Esophagus muscularis mucosa (tissue), 4 donors: ENCODE data around the gene SLC39A1. TPM values are rescaled to one million over a fixed set of nuclear protein-coding genes. Genes with fewer than 3 reads are reported as not detected.

ENCODE experiments used
- DNase-seq: peaks from one replicate; pipeline ENCODE4 v3.0.0-alpha.2; 2017; ENCODE audit errors: extremely low spot score
- H3K27ac ChIP-seq, 4 donors: fragments of 200-600 bp; sonication (generic); replicated peaks in 1 of 4; 1 replicate in 3 of 4; 2 replicates in 1 of 4; pipeline ENCODE4 v1.5.1; 2016 to 2019; ENCODE audit warnings: mild to moderate bottlenecking in 1 of 4
- H3K27me3 ChIP-seq, 4 donors: fragments of 200-600 bp; sonication (generic); one replicate each; pipeline versions ENCODE4 v1.5.1 to v1.6.0; 2016 to 2019
- H3K36me3 ChIP-seq, 4 donors: fragments of 200-600 bp; sonication (generic); one replicate each; pipeline ENCODE4 v1.5.1; 2016 to 2019
- H3K4me1 ChIP-seq, 4 donors: fragments of 200-600 bp; sonication (generic); one replicate each; pipeline ENCODE4 v1.5.1; 2016 to 2019
- H3K4me3 ChIP-seq, 4 donors: fragments of 200-600 bp; sonication (generic); 1 replicate in 2 of 4; 2 replicates in 2 of 4; pipeline ENCODE4 v1.5.1; 2016 to 2019; ENCODE audit warnings: mild to moderate bottlenecking in 4 of 4, moderate library complexity in 1 of 4
- H3K9me3 ChIP-seq, 4 donors: fragments of 200-600 bp; sonication (generic); 1 replicate in 3 of 4; 2 replicates in 1 of 4; pipeline ENCODE4 v1.5.1; 2016 to 2019
- CTCF ChIP-seq, 3 experiments: fragments of 200-600 bp in 2 of 3; fragments of 450-650 bp in 1 of 3; sonication (generic) in 2 of 3; IDR thresholded peaks; one replicate each; pipeline ENCODE4 v1.5.1; 2017 to 2019; ENCODE audit warnings: antibody characterized with exemption in 3 of 3, mild to moderate bottlenecking in 2 of 3, moderate library complexity in 1 of 3
- EP300 ChIP-seq: sonication (generic); formaldehyde crosslinking; IDR thresholded peaks from one replicate; pipeline ENCODE4 v1.6.1; 2017; ENCODE audit warnings: antibody characterized with exemption
- POLR2A ChIP-seq: fragments of 450-650 bp; IDR thresholded peaks from one replicate; pipeline ENCODE4 v1.6.1; 2017; ENCODE audit warnings: antibody characterized with exemption, moderate library complexity, mild to moderate bottlenecking, low read depth
- POLR2AphosphoS5 ChIP-seq, 2 donors: sonication (generic); formaldehyde crosslinking; IDR thresholded peaks; one replicate each; pipeline ENCODE4 v1.6.1; 2017; ENCODE audit warnings: antibody characterized with exemption in 2 of 2
- WGBS: methylation state at CpG from one replicate; pipeline ENCODE4 v1.1.5; 2018; 5-methylcytosine and 5-hydroxymethylcytosine counted together
- intact Hi-C: fragments of 100-400 bp; cut with DNase I; formaldehyde crosslinking; loops from one replicate; pipeline ENCODE4 v1.15.1; 2023
- total RNA-seq, 4 donors: library from RNA; depleted of rRNA; stranded (reverse); fragments of >200 nt; gene quantifications; one replicate each; pipeline versions ENCODE4 v1.1.0 to v1.2.1, GENCODE V29; 2016

SLC39A1 gene
- total RNA-seq, 4 donors from 2014 or later: 74.3 to 114 (median 104) TPM

GRCh38 chr1:153995640-153996039, 32.3 kb upstream of the SLC39A1 start:
- intact Hi-C loops: no loop called here
- WGBS: 92% methylated on average over 11 of the region's 11 CpGs
- H3K9me3 ChIP-seq: no peaks in the 10 kb centered on the region
- DNase-seq: no peak
- no peak overlapping the region for H3K27ac ChIP-seq
- H3K4me1 ChIP-seq: peaks cover 25 to 40% (median 37%) of the 10 kb centered on the region in 4 donors
- no peak overlapping the region for H3K4me3 ChIP-seq
- H3K27me3 ChIP-seq: no peaks in the 10 kb centered on the region
- no peak for TF ChIP-seq CTCF (IDR thresholded peaks at IDR 0.05)
- no peak for TF ChIP-seq POLR2A
- TF ChIP-seq EP300: no peak
- no peak for TF ChIP-seq POLR2AphosphoS5 (IDR thresholded peaks at IDR 0.05)
- peaks cover 24 to 47% (median 42%) of the 10 kb centered on the region in 4 donors for H3K36me3 ChIP-seq

GRCh38 chr1:153995202-153995601, 31.9 kb upstream of the SLC39A1 start:
- intact Hi-C loops: no loop called here
- 60% methylated on average over 3 of the region's 3 CpGs for WGBS
- no peak for DNase-seq
- Histone ChIP-seq H3K9me3 (no peaks in the 10 kb centered on the region), H3K27ac (no peak overlapping the region), H3K27me3 (no peaks in the 10 kb centered on the region), H3K4me1 (peaks cover 26 to 41% (median 39%) of the 10 kb centered on the region in 4 donors), H3K4me3 (no peak overlapping the region), H3K36me3 (peaks cover 24 to 47% (median 42%) of the 10 kb centered on the region in 4 donors)
- TF ChIP-seq POLR2A: no peak
- TF ChIP-seq EP300: no peak
- no peak for TF ChIP-seq CTCF (IDR thresholded peaks at IDR 0.05)
- TF ChIP-seq POLR2AphosphoS5 (IDR thresholded peaks at IDR 0.05): no peak

GRCh38 chr1:153991806-153992205, 28.5 kb upstream of the SLC39A1 start:
- peak overlapping the region; percentile 91 to 97 (median 95) for H3K27ac ChIP-seq
- intact Hi-C loops: loop anchor here (5.0 kb wide), 1 partner anchor 190 kb away; no protein-coding TSS in a partner anchor

GRCh38 chr1:153991151-153991630, 27.9 kb upstream of the SLC39A1 start:
- WGBS: 17% methylated on average over 9 of the region's 9 CpGs
- no peaks in the 10 kb centered on the region for H3K9me3 ChIP-seq
- H3K36me3 ChIP-seq: peaks cover 24 to 47% (median 42%) of the 10 kb centered on the region in 4 donors
- TF ChIP-seq POLR2A (no peak), POLR2AphosphoS5 (IDR thresholded peaks at IDR 0.05) (no peak), CTCF (IDR thresholded peaks at IDR 0.05) (no peak), EP300 (no peak)
- H3K27me3 ChIP-seq: no peaks in the 10 kb centered on the region
- no peak for DNase-seq
- intact Hi-C loops: loop anchor here (5.0 kb wide), 1 partner anchor 191 kb away; no protein-coding TSS in a partner anchor
- peak overlapping the region; percentile 91 to 97 (median 95) for H3K27ac ChIP-seq
- peaks cover 35 to 58% (median 55%) of the 10 kb centered on the region in 4 donors for H3K4me1 ChIP-seq
- peak overlapping the region; percentile 85 to 94 (median 87) for H3K4me3 ChIP-seq

More at GRCh38 chr1:153991806-153992205, 28.5 kb upstream of the SLC39A1 start:
- Histone ChIP-seq H3K4me3 (peak overlapping the region; percentile 85 to 94 (median 87)), H3K36me3 (peaks cover 24 to 47% (median 42%) of the 10 kb centered on the region in 4 donors), H3K27me3 (no peaks in the 10 kb centered on the region), H3K4me1 (peaks cover 34 to 53% (median 50%) of the 10 kb centered on the region in 4 donors), H3K9me3 (no peaks in the 10 kb centered on the region)
- DNase-seq: no peak
- TF ChIP-seq POLR2A (no peak), POLR2AphosphoS5 (IDR thresholded peaks at IDR 0.05) (no peak), CTCF (IDR thresholded peaks at IDR 0.05) (no peak)
- WGBS: 88% methylated on average over 2 of the region's 2 CpGs
